Endothelial cell of umbilical vein (primary cell): ENCODE data around the gene APOB. TPM values are rescaled to one million over a fixed set of nuclear protein-coding genes. Genes with fewer than 3 reads are reported as not detected.

Source experiments
- BruUV-seq: library from RNA; stranded (reverse); fragments of 400-500 nt; replicated peaks from 2 replicates; lab custom pipeline; 2021; lab: Mats Ljungman, UMichigan
- CTCF ChIA-PET: fragments of 300-600, 350-600 bp; sonication (Branson Sonifier 250); formaldehyde crosslinking; loops from one replicate; lab custom pipeline; 2021; ENCODE audit warnings: antibody characterized with exemption, inconsistent platforms; lab: Charles Lee
- POLR2A ChIA-PET: fragments of 300-600, 350-600 bp; sonication (Branson Sonifier 250); formaldehyde crosslinking; loops from one replicate; lab custom pipeline; 2021; ENCODE audit warnings: antibody characterized with exemption, inconsistent platforms; lab: Charles Lee
- DNase-seq: peaks from one replicate; pipeline ENCODE4 v3.0.0-alpha.2; 2011; ENCODE audit warnings: low read depth, low spot score
- FAIRE-seq: peaks from 2 replicates; lab custom pipeline; 2011; peaks lifted over from hg19 to GRCh38; lab: Jason Lieb, UNC
- H2AFZ ChIP-seq: 2 replicates; pipeline ENCODE4 v1.6.0; 2012; ENCODE audit warnings: low read depth, low read length, control low read depth, inconsistent platforms
- H3K27ac ChIP-seq: 2 replicates; pipeline ENCODE4 v1.5.1; 2011; ENCODE audit warnings: low read depth, mild to moderate bottlenecking, control low read depth, low read length, moderate library complexity; ENCODE audit not compliant: insufficient read depth
- H3K27me3 ChIP-seq, 2 experiments: 2 replicates each; pipeline versions ENCODE4 v1.6.0 to v1.6.1; 2011; ENCODE audit warnings: low read length in 2 of 2, mixed read lengths in 1 of 2; ENCODE audit not compliant: control insufficient read depth in 2 of 2, insufficient read depth in 2 of 2
- H3K36me3 ChIP-seq, 2 experiments: 2 replicates in 1 of 2; 3 replicates in 1 of 2; pipeline ENCODE4 v1.5.1; 2011; ENCODE audit warnings: low read length in 2 of 2, mild to moderate bottlenecking in 1 of 2, moderate library complexity in 1 of 2; ENCODE audit not compliant: control insufficient read depth in 2 of 2, insufficient read depth in 2 of 2; ENCODE audit errors: extremely low read depth in 1 of 2
- H3K4me1 ChIP-seq: 3 replicates; pipeline ENCODE4 v1.5.1; 2011; ENCODE audit warnings: mild to moderate bottlenecking, low read length; ENCODE audit not compliant: control insufficient read depth, insufficient read depth; ENCODE audit errors: extremely low read depth
- H3K4me2 ChIP-seq: 2 replicates; pipeline ENCODE4 v1.6.1; 2011; ENCODE audit warnings: low read length, control low read depth, mixed read lengths; ENCODE audit not compliant: insufficient read depth
- H3K4me3 ChIP-seq, 3 experiments: fragments of 200-600 bp in 1 of 3; sonication (generic), shearing (Covaris generic) in 1 of 3; replicated peaks in 1 of 3; 2 replicates each; pipeline ENCODE4 v1.5.1; 2011 to 2016; ENCODE audit warnings: control low read depth in 3 of 3, low read length in 3 of 3, mild to moderate bottlenecking in 2 of 3, inconsistent platforms in 1 of 3, low read depth in 1 of 3, moderate library complexity in 1 of 3; ENCODE audit not compliant: insufficient read depth in 1 of 3
- H3K79me2 ChIP-seq: 2 replicates; pipeline ENCODE4 v1.6.0; 2012; ENCODE audit warnings: low read length, inconsistent platforms; ENCODE audit not compliant: control insufficient read depth, insufficient read depth
- H3K9ac ChIP-seq: replicated peaks from 2 replicates; pipeline ENCODE3; 2011; ENCODE audit warnings: low read length, control low read depth; ENCODE audit not compliant: insufficient read depth; ENCODE audit errors: extremely low read depth
- H3K9me1 ChIP-seq: replicated peaks from 3 replicates; pipeline ENCODE4 v1.6.0; 2011; ENCODE audit warnings: mild to moderate bottlenecking, low read length; ENCODE audit not compliant: control insufficient read depth, insufficient read depth; ENCODE audit errors: extremely low read depth
- H3K9me3 ChIP-seq: replicated peaks from 2 replicates; pipeline ENCODE4 v1.5.1; 2012; ENCODE audit warnings: low read length, inconsistent platforms; ENCODE audit not compliant: control insufficient read depth, insufficient read depth
- H4K20me1 ChIP-seq: replicated peaks from 2 replicates; pipeline ENCODE3; 2011; ENCODE audit warnings: mild to moderate bottlenecking, low read length; ENCODE audit not compliant: control insufficient read depth, insufficient read depth; ENCODE audit errors: extremely low read depth
- CTCF ChIP-seq, 2 donors: IDR thresholded peaks; 1 replicate in 1 of 2; 2 replicates in 1 of 2; pipeline ENCODE4 v1.5.1; 2011; ENCODE audit warnings: low read length in 2 of 2, mild to moderate bottlenecking in 2 of 2, moderate library complexity in 2 of 2, control low read depth in 1 of 2, inconsistent platforms in 1 of 2, low read depth in 1 of 2; ENCODE audit not compliant: insufficient read depth in 1 of 2; ENCODE audit errors: extremely low read depth in 1 of 2
- EZH2 ChIP-seq: IDR thresholded peaks from 2 replicates; pipeline ENCODE4 v1.6.1; 2012; ENCODE audit warnings: borderline replicate concordance, low read depth, mild to moderate bottlenecking, moderate library complexity, low read length, inconsistent platforms; ENCODE audit not compliant: severe bottlenecking
- FOS ChIP-seq: IDR thresholded peaks from 2 replicates; pipeline ENCODE4 v1.6.1; 2011; ENCODE audit warnings: mild to moderate bottlenecking, low read length, moderate library complexity, borderline replicate concordance; ENCODE audit not compliant: insufficient read depth
- GATA2 ChIP-seq: IDR thresholded peaks from 2 replicates; pipeline ENCODE4 v1.7.0; 2011; ENCODE audit warnings: low read depth, mild to moderate bottlenecking, moderate library complexity, mixed read lengths, low read length; ENCODE audit not compliant: insufficient read length, insufficient read depth
- JUN ChIP-seq: IDR thresholded peaks from 2 replicates; pipeline ENCODE4 v1.6.1; 2011; ENCODE audit warnings: borderline replicate concordance, low read depth; ENCODE audit not compliant: insufficient read length, insufficient read depth
- MAX ChIP-seq: IDR thresholded peaks from 2 replicates; pipeline ENCODE4 v1.6.1; 2011; ENCODE audit not compliant: insufficient read depth, insufficient read length
- MYC ChIP-seq: IDR thresholded peaks from one replicate; pipeline ENCODE4 v1.6.1; 2011; ENCODE audit warnings: mild to moderate bottlenecking, low read depth, low read length
- POLR2A ChIP-seq: IDR thresholded peaks from 2 replicates; pipeline ENCODE4 v1.6.1; 2012; ENCODE audit warnings: low read depth, mild to moderate bottlenecking, control low read depth, low read length
- POLR2AphosphoS5 ChIP-seq: IDR thresholded peaks from 2 replicates; pipeline ENCODE4 v1.6.1; 2012; ENCODE audit warnings: low read depth, mild to moderate bottlenecking, control low read depth, low read length, moderate library complexity; ENCODE audit not compliant: insufficient read depth
- dilution Hi-C: fragments of 300-500 bp; cut with MboI; formaldehyde crosslinking; loops from one replicate; pipeline ENCODE4 v1.15.0; 2019; ENCODE audit warnings: low sequenced_read_pairs; ENCODE audit not compliant: extremely low pct_ligation_motif_present
- intact Hi-C: fragments of 100-400 bp; cut with micrococcal nuclease; formaldehyde crosslinking; loops from one replicate; pipeline ENCODE4 v1.10.0; 2022
- polyA plus RNA-seq, 4 experiments: library from polyadenylated mRNA; depleted of rRNA in 3 of 4; stranded (reverse) in 3 of 4; unstranded in 1 of 4; fragments of >200 nt; gene quantifications; 2 replicates each; pipeline versions ENCODE4 v1.2.1 to v1.2.3, GENCODE V29; 2011 to 2012; ENCODE audit warnings: missing spikeins in 1 of 4
- total RNA-seq: library from RNA; stranded (reverse); gene quantifications from 2 replicates; pipeline ENCODE4 v1.2.3, GENCODE V29; 2021

APOB gene
- total and polyA plus RNA-seq, 2 donors (not counting 3 experiments of a cell fraction or from before 2014, with no cell fraction given), result 0.07 to 0.09 TPM

GRCh38 chr2:20984408-20984807 is 59.5 kb downstream of the APOB start:
- dilution Hi-C loops (no loop called here), intact Hi-C loops (no loop called here)
- CTCF ChIA-PET, result interaction anchor here (1.5 kb wide), 1 partner anchor 323 kb away, joined by 4 read pairs; no protein-coding TSS in a partner anchor
- no peak overlapping the region for H3K9ac ChIP-seq
- H2AFZ ChIP-seq, result no peak overlapping the region
- no peak for TF ChIP-seq POLR2A
- TF ChIP-seq MAX, result no peak
- TF ChIP-seq FOS, result no peak
- TF ChIP-seq JUN, result no peak
- TF ChIP-seq GATA2, result no peak
- TF ChIP-seq MYC, result no peak
- TF ChIP-seq CTCF (IDR thresholded peaks at IDR 0.05; ENCODE audit: extremely low read depth in 1 of 2, insufficient read depth in 1 of 2, low read depth in 1 of 2, low read length in 2 of 2), result no peak
- TF ChIP-seq POLR2AphosphoS5, result no peak
- no peak for TF ChIP-seq EZH2
- no peaks in the 10 kb centered on the region for H3K4me1 ChIP-seq
- BruUV-seq, result no TSS peak
- no peaks in the 10 kb centered on the region for H3K27me3 ChIP-seq
- no peak overlapping the region for H3K4me2 ChIP-seq
- FAIRE-seq, result no peak
- no peaks in the 10 kb centered on the region for H3K9me1 ChIP-seq
- no peak overlapping the region for H3K27ac ChIP-seq
- no peak overlapping the region for H3K4me3 ChIP-seq
- no peaks in the 10 kb centered on the region for H3K9me3 ChIP-seq
- no peaks in the 10 kb centered on the region for H4K20me1 ChIP-seq
- no peaks in the 10 kb centered on the region for H3K79me2 ChIP-seq
- DNase-seq, result no peak
- H3K36me3 ChIP-seq, result no peaks in the 10 kb centered on the region
- POLR2A ChIA-PET, result no interaction called here
